Nephron progenitor cell (in vitro differentiated cells): ENCODE results near the gene NRCAM.

Source experiments
- DNase-seq: peaks from one replicate; pipeline ENCODE4 v3.0.0; 2021
- H3K27ac Mint-ChIP-seq: 2 replicates; pipeline ENCODE4 v1.8.0; 2021; ENCODE audit warnings: mild to moderate bottlenecking, moderate library complexity, mixed read lengths
- H3K27me3 Mint-ChIP-seq: 2 replicates; pipeline ENCODE4 v1.8.0; 2021; ENCODE audit warnings: mild to moderate bottlenecking, low read depth, mixed read lengths; ENCODE audit not compliant: poor library complexity
- H3K36me3 Mint-ChIP-seq: 2 replicates; pipeline ENCODE4 v1.8.0; 2021; ENCODE audit warnings: low read depth, mixed read lengths
- H3K4me1 Mint-ChIP-seq: 2 replicates; pipeline ENCODE4 v1.8.0; 2021; ENCODE audit warnings: mixed read lengths
- H3K4me3 Mint-ChIP-seq: 2 replicates; pipeline ENCODE4 v1.8.0; 2021; ENCODE audit warnings: mild to moderate bottlenecking, moderate library complexity, mixed read lengths
- H3K9me3 Mint-ChIP-seq: 2 replicates; pipeline ENCODE4 v1.8.0; 2021; ENCODE audit warnings: mild to moderate bottlenecking, moderate library complexity, mixed read lengths
- CTCF ChIP-seq: fragments of 200-600 bp; sonication (generic); IDR thresholded peaks from 2 replicates; pipeline ENCODE4 v1.5.0; 2021; ENCODE audit warnings: antibody characterized with exemption

The NRCAM gene

GRCh38 chr7:108104324-108104723 lies 351.9 kb downstream of the NRCAM start:
- DNase-seq = no peak
- Mint-ChIP-seq H3K36me3 (no peaks in the 10 kb centered on the region), H3K4me3 (no peak overlapping the region), H3K27me3 (no peaks in the 10 kb centered on the region), H3K4me1 (no peaks in the 10 kb centered on the region), H3K9me3 (no peaks in the 10 kb centered on the region), H3K27ac (no peak overlapping the region)
- no peak for TF ChIP-seq CTCF

GRCh38 chr7:108103558-108104298 lies 352.5 kb downstream of the NRCAM start:
- H3K9me3 Mint-ChIP-seq = no peaks in the 10 kb centered on the region
- TF ChIP-seq CTCF = no peak
- DNase-seq = no peak
- no peaks in the 10 kb centered on the region for H3K4me1 Mint-ChIP-seq
- H3K27ac Mint-ChIP-seq = no peak overlapping the region
- no peak overlapping the region for H3K4me3 Mint-ChIP-seq
- no peaks in the 10 kb centered on the region for H3K27me3 Mint-ChIP-seq
- no peaks in the 10 kb centered on the region for H3K36me3 Mint-ChIP-seq

- Mint-ChIP-seq H3K36me3 (no peaks in the 10 kb centered on the region), H3K27me3 (no peaks in the 10 kb centered on the region), H3K4me3 (no peak overlapping the region), H3K9me3 (no peaks in the 10 kb centered on the region), H3K27ac (no peak overlapping the region), H3K4me1 (no peaks in the 10 kb centered on the region)
- no peak for TF ChIP-seq CTCF
- DNase-seq = no peak
Observed at GRCh38 chr7:108102671-108103312, 353.4 kb downstream of the NRCAM start.

GRCh38 chr7:108101759-108102158 lies 354.5 kb downstream of the NRCAM start:
- no peak for DNase-seq
- TF ChIP-seq CTCF = no peak
- Mint-ChIP-seq H3K9me3 (no peaks in the 10 kb centered on the region), H3K4me1 (no peaks in the 10 kb centered on the region), H3K36me3 (no peaks in the 10 kb centered on the region), H3K4me3 (no peak overlapping the region), H3K27me3 (no peaks in the 10 kb centered on the region), H3K27ac (no peak overlapping the region)

- no peak overlapping the region for H3K27ac Mint-ChIP-seq
- no peaks in the 10 kb centered on the region for H3K9me3 Mint-ChIP-seq
- H3K27me3 Mint-ChIP-seq = peaks cover 3% of the 10 kb centered on the region
- no peaks in the 10 kb centered on the region for H3K36me3 Mint-ChIP-seq
- no peak overlapping the region for H3K4me3 Mint-ChIP-seq
- no peak for DNase-seq
- TF ChIP-seq CTCF = no peak
- peaks cover 5% of the 10 kb centered on the region for H3K4me1 Mint-ChIP-seq
Observed at GRCh38 chr7:108099713-108100112, 356.5 kb downstream of the NRCAM start.

GRCh38 chr7:108097703-108098102 lies 358.5 kb downstream of the NRCAM start:
- Mint-ChIP-seq H3K27ac (no peak overlapping the region), H3K27me3 (peaks cover 3% of the 10 kb centered on the region), H3K4me3 (no peak overlapping the region), H3K9me3 (no peaks in the 10 kb centered on the region), H3K36me3 (no peaks in the 10 kb centered on the region), H3K4me1 (peaks cover 5% of the 10 kb centered on the region)
- no peak for DNase-seq
- peak; percentile 30 for TF ChIP-seq CTCF
